HG03460 (cell line): ENCODE measurements around the gene SEC22A.
"Not testable (repeated sequence)": the region's sequence is repeated elsewhere in the genome, so short reads cannot be mapped to it uniquely, and the experiment has no call there.

Experiments used
- ATAC-seq: cut with Tn5 transposase; IDR thresholded peaks from one replicate; pipeline ENCODE4 v1.9.1; 2021; ENCODE audit not compliant: unreplicated experiment

SEC22A gene

GRCh38 chr3:123169930-123170329 is 31.8 kb upstream of the SEC22A start:
- ATAC-seq, result no peak

GRCh38 chr3:123180791-123181190 is 21.0 kb upstream of the SEC22A start:
- ATAC-seq, result no peak

- ATAC-seq, result no peak
Measured at GRCh38 chr3:123186695-123187094, 15.0 kb upstream of the SEC22A start.

- no peak for ATAC-seq
Measured at GRCh38 chr3:123188058-123188457, 13.7 kb upstream of the SEC22A start.

- no peak for ATAC-seq
Measured at GRCh38 chr3:123193448-123194101, 8.2 kb upstream of the SEC22A start.

GRCh38 chr3:123194552-123194951 is 7.2 kb upstream of the SEC22A start:
- no peak for ATAC-seq

- no peak for ATAC-seq
Measured at GRCh38 chr3:123198372-123198771, 3.4 kb upstream of the SEC22A start.

GRCh38 chr3:123201223-123201556 is 553 bp upstream of the SEC22A start:
- no peak for ATAC-seq

- no peak for ATAC-seq
Measured at GRCh38 chr3:123202451-123202850, 708 bp downstream of the SEC22A start.

- no peak for ATAC-seq
Measured at GRCh38 chr3:123218990-123219389, 17.2 kb downstream of the SEC22A start.

- not testable (repeated sequence) for ATAC-seq
Measured at GRCh38 chr3:123221369-123221768, 19.6 kb downstream of the SEC22A start.

GRCh38 chr3:123225016-123225415 is 23.3 kb downstream of the SEC22A start:
- no peak for ATAC-seq

- no peak for ATAC-seq
Measured at GRCh38 chr3:123226549-123226948, 24.8 kb downstream of the SEC22A start.

GRCh38 chr3:123229145-123229544 is 27.4 kb downstream of the SEC22A start:
- ATAC-seq, result no peak

- no peak for ATAC-seq
Measured at GRCh38 chr3:123236902-123237301, 35.2 kb downstream of the SEC22A start.

- ATAC-seq, result not testable (repeated sequence)
Measured at GRCh38 chr3:123239186-123239585, 37.4 kb downstream of the SEC22A start.

- no peak for ATAC-seq
Measured at GRCh38 chr3:123239756-123240155, 38.0 kb downstream of the SEC22A start.

GRCh38 chr3:123244128-123244527 is 42.4 kb downstream of the SEC22A start:
- ATAC-seq, result no peak

- no peak for ATAC-seq
Measured at GRCh38 chr3:123246866-123247265, 45.1 kb downstream of the SEC22A start.

GRCh38 chr3:123256256-123256655 is 54.5 kb downstream of the SEC22A start:
- no peak for ATAC-seq

GRCh38 chr3:123258359-123258758 is 56.6 kb downstream of the SEC22A start:
- ATAC-seq, result no peak

- ATAC-seq, result no peak
Measured at GRCh38 chr3:123258811-123259420, 57.2 kb downstream of the SEC22A start.

- ATAC-seq, result no peak
Measured at GRCh38 chr3:123261666-123262065, 59.9 kb downstream of the SEC22A start.
